Smooth muscle cell (in vitro differentiated cells): ENCODE results near the gene DNAJB12. TPM values are rescaled to one million over a fixed set of nuclear protein-coding genes. Genes with fewer than 3 reads are reported as not detected.

Experiments used
- DNase-seq: peaks from one replicate; lab custom pipeline; 2025; ENCODE audit not compliant: unreplicated experiment; lab: John Stamatoyannopoulos, UW
- H2AFZ ChIP-seq: fragments of 200-600 bp; sonication (generic); 2 replicates; pipeline ENCODE4 v1.6.0; 2016; ENCODE audit warnings: antibody characterized with exemption, low read depth, mild to moderate bottlenecking
- H3F3A ChIP-seq: fragments of 200-600 bp; sonication (generic); 2 replicates; pipeline ENCODE4 v1.6.0; 2017; ENCODE audit warnings: antibody characterized with exemption, low read depth
- H3K27ac ChIP-seq: fragments of 200-600 bp; sonication (generic); 2 replicates; pipeline ENCODE4 v1.5.1; 2016; ENCODE audit warnings: low read depth, mild to moderate bottlenecking
- H3K27me3 ChIP-seq: fragments of 200-600 bp; sonication (generic); 2 replicates; pipeline ENCODE4 v1.6.1; 2016; ENCODE audit warnings: low read depth, mild to moderate bottlenecking
- H3K36me3 ChIP-seq: fragments of 200-600 bp; sonication (generic); 2 replicates; pipeline ENCODE4 v1.5.1; 2016; ENCODE audit warnings: low read depth
- H3K4me1 ChIP-seq: fragments of 200-600 bp; sonication (generic); 2 replicates; pipeline ENCODE4 v1.5.1; 2016; ENCODE audit warnings: low read depth
- H3K4me2 ChIP-seq: fragments of 200-600 bp; sonication (generic); 2 replicates; pipeline ENCODE4 v1.6.0; 2016; ENCODE audit warnings: mild to moderate bottlenecking
- H3K4me3 ChIP-seq: fragments of 200-600 bp; sonication (generic); 2 replicates; pipeline ENCODE4 v1.5.1; 2016; ENCODE audit warnings: mild to moderate bottlenecking
- H3K79me2 ChIP-seq: fragments of 200-600 bp; sonication (generic); 2 replicates; pipeline ENCODE4 v1.6.0; 2016; ENCODE audit warnings: low read depth, mild to moderate bottlenecking
- H3K9ac ChIP-seq: fragments of 200-600 bp; sonication (generic); 2 replicates; pipeline ENCODE4 v1.6.0; 2016; ENCODE audit warnings: low read depth
- H3K9me3 ChIP-seq: fragments of 200-600 bp; sonication (generic); replicated peaks from 2 replicates; pipeline ENCODE4 v1.5.1; 2016; ENCODE audit warnings: low read depth
- H4K20me1 ChIP-seq: fragments of 200-600 bp; sonication (generic); 2 replicates; pipeline ENCODE4 v1.6.0; 2016; ENCODE audit warnings: low read depth
- WGBS: methylation state at CpG from one replicate; pipeline ENCODE4 v1.1.7; 2016; ENCODE audit warnings: low lambda C conversion rate; 5-methylcytosine and 5-hydroxymethylcytosine counted together
- polyA plus RNA-seq: library from polyadenylated mRNA; unstranded; fragments of >200 nt; fragmentation: Nextera tagmentation; extraction: Ambion mirVana; gene quantifications from 2 replicates; pipeline ENCODE4 v1.2.1, GENCODE V29; 2016
- total RNA-seq: library from RNA; depleted of rRNA; stranded (reverse); fragments of >200 nt; gene quantifications from 2 replicates; pipeline ENCODE4 v1.2.3, GENCODE V29; 2014
- TF ChIP-seq, protein P1 (sequence below): fragments of 200-600 bp; sonication (generic); IDR thresholded peaks from 2 replicates; pipeline ENCODE4 v1.5.1; 2017; ENCODE audit warnings: borderline replicate concordance, mild to moderate bottlenecking, antibody characterized with exemption; ENCODE audit not compliant: insufficient read depth, poor library complexity, severe bottlenecking

Gene DNAJB12
- total and polyA plus RNA-seq, 2 experiments from 2014 or later, result 12.5 to 24.5 TPM

DNA sequence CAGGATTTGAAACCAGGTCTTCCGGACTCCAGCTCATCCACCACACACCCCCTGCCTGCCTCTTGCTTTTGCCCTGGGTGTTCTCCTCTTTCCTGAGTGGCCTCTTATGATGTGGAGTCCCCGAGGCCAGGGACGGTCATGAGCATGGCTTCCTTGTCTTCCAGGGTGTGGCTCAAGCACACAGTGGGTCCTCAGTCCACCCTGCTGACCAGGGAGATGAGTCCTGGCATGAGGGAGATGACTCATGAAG is 32.8 kb downstream of the DNAJB12 start:
- H3K4me2 ChIP-seq, result peak overlapping the region; percentile 65
- TF ChIP-seq, protein P1, sequence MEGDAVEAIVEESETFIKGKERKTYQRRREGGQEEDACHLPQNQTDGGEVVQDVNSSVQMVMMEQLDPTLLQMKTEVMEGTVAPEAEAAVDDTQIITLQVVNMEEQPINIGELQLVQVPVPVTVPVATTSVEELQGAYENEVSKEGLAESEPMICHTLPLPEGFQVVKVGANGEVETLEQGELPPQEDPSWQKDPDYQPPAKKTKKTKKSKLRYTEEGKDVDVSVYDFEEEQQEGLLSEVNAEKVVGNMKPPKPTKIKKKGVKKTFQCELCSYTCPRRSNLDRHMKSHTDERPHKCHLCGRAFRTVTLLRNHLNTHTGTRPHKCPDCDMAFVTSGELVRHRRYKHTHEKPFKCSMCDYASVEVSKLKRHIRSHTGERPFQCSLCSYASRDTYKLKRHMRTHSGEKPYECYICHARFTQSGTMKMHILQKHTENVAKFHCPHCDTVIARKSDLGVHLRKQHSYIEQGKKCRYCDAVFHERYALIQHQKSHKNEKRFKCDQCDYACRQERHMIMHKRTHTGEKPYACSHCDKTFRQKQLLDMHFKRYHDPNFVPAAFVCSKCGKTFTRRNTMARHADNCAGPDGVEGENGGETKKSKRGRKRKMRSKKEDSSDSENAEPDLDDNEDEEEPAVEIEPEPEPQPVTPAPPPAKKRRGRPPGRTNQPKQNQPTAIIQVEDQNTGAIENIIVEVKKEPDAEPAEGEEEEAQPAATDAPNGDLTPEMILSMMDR, result no peak
- H3K27me3 ChIP-seq, result no peaks in the 10 kb centered on the region
- no peaks in the 10 kb centered on the region for H3K36me3 ChIP-seq
- H3K4me3 ChIP-seq, result no peak overlapping the region
- 76% methylated on average over 3 of the region's 3 CpGs for WGBS
- DNase-seq, result no peak
- peaks cover 26% of the 10 kb centered on the region for H3K4me1 ChIP-seq
- H3K79me2 ChIP-seq, result no peaks in the 10 kb centered on the region
- no peaks in the 10 kb centered on the region for H4K20me1 ChIP-seq
- no peaks in the 10 kb centered on the region for H3K9me3 ChIP-seq
- peak overlapping the region; percentile 78 for H3K9ac ChIP-seq
- peaks cover 16% of the 10 kb centered on the region for H3F3A ChIP-seq
- H2AFZ ChIP-seq, result no peak overlapping the region
- peak overlapping the region; percentile 96 for H3K27ac ChIP-seq

DNA sequence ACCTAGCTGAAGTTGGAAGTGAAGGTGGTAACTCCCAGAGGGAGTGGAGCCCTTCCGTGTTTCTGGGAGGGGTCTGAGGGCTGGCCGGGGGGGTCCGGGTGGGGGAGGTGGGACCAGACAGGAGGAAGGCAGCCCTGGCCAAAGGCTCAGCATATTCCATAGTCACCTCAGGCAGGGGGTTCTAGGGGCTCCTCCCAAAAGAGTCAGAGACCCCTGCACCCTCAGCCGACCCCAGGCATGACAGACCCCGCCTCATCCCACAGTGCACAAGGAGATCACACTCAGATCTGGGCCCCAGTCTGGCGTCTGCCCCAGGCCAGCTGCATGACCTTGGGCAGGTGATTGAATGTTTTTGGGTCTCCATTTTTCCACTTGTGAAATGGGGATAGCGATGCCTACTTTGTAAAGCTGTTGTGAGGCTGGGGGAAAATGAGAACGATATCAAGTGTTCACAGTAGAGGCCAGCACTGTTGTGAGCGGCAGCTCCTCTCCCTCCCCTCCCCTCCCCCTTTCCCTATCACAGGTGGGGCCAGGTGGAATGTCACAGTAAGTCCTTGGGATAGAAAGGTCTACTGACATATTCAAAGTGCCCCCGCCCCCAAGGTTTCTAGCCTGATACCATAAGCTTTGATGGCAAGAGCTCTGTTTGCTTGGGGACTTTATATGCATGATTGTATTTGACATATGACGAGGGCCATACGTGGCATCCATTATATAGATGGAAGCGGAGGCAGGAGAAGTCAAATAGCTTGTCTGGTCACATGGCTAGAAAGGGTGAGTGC is 33.3 kb downstream of the DNAJB12 start:
- no peaks in the 10 kb centered on the region for H4K20me1 ChIP-seq
- H2AFZ ChIP-seq, result no peak overlapping the region
- no peaks in the 10 kb centered on the region for H3K27me3 ChIP-seq
- peak overlapping the region; percentile 65 for H3K4me2 ChIP-seq
- no peak for DNase-seq
- no peak overlapping the region for H3K4me3 ChIP-seq
- peaks cover 26% of the 10 kb centered on the region for H3K4me1 ChIP-seq
- 65% methylated on average over 13 of the region's 13 CpGs for WGBS
- no peaks in the 10 kb centered on the region for H3K79me2 ChIP-seq
- peak overlapping the region; percentile 78 for H3K9ac ChIP-seq
- H3K9me3 ChIP-seq, result no peaks in the 10 kb centered on the region
- H3K36me3 ChIP-seq, result no peaks in the 10 kb centered on the region
- H3K27ac ChIP-seq, result peak overlapping the region; percentile 96
- peaks cover 16% of the 10 kb centered on the region for H3F3A ChIP-seq
- TF ChIP-seq, protein P1, result no peak

DNA sequence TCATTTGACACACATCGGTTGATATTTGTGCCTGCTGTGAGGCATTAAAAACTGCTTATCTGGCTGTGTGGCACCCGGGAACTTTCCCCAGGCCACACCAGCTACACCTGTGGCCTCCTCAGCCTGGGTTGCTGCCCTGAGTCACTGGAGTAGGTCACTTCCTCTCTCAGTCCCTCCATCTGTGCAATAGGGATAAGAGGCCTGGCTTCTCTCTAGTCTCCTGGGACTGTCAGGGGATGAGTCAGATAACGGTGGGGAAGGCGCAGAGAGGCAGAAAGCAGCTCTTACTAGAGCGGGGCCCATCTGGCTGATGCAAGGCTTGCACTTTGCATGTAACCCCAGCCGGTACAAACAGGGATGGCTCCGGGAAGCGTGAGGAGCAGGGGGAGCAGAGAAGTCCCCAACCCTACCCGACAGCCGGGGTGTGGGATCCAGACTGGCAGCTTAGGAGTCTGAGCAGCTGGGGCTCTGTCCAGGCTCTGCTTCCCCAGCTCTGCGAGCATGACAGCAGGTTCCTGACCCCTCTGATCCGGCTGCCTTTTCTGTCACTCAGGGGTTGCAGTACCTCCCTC is 34.0 kb downstream of the DNAJB12 start:
- Histone ChIP-seq H3K27me3 (no peaks in the 10 kb centered on the region), H3K4me2 (peak overlapping the region; percentile 65), H4K20me1 (no peaks in the 10 kb centered on the region), H3K9me3 (no peaks in the 10 kb centered on the region), H3K27ac (peak overlapping the region; percentile 96), H3K79me2 (no peaks in the 10 kb centered on the region), H3K4me1 (peaks cover 26% of the 10 kb centered on the region), H3K4me3 (no peak overlapping the region), H2AFZ (no peak overlapping the region), H3K36me3 (no peaks in the 10 kb centered on the region), H3K9ac (peak overlapping the region; percentile 78), H3F3A (peaks cover 16% of the 10 kb centered on the region)
- DNase-seq, result peak; percentile 70
- TF ChIP-seq, protein P1, result no peak
- WGBS, result 6% methylated on average over 12 of the region's 12 CpGs
